Liver (tissue), 3 donors: Measurements from ENCODE around the gene HVCN1.

ENCODE experiments used
- CTCF ChIP-seq: fragments of 150-350 bp; IDR thresholded peaks from 2 replicates; pipeline ENCODE4 v1.5.1; 2017; ENCODE audit warnings: improper control_type of control experiment, low read depth, low read length; ENCODE audit not compliant: missing input control
- NR2F2 ChIP-seq: IDR thresholded peaks from 2 replicates; pipeline ENCODE4 v1.6.1; 2016; ENCODE audit warnings: antibody characterized with exemption
- REST ChIP-seq: IDR thresholded peaks from 2 replicates; pipeline ENCODE4 v1.6.1; 2016; ENCODE audit warnings: antibody characterized with exemption, mild to moderate bottlenecking
- TAF1 ChIP-seq: conservative IDR thresholded peaks from 2 replicates; pipeline ENCODE4 v1.6.1; 2016; ENCODE audit warnings: antibody characterized with exemption, mild to moderate bottlenecking
- YY1 ChIP-seq: IDR thresholded peaks from 2 replicates; pipeline ENCODE4 v1.6.1; 2016; ENCODE audit warnings: antibody characterized with exemption, mild to moderate bottlenecking
- donor health status: healthy.
- donor health status: healthy.

- TF ChIP-seq CTCF (no peak), TAF1 (no peak), YY1 (no peak), REST (no peak), NR2F2 (no peak)
These were observed 32.7 kb upstream of the HVCN1 start for GRCh38 chr12:110721570-110721969.
